A673 (cell line): ENCODE data around the gene VOPP1. TPM values are rescaled to one million over a fixed set of nuclear protein-coding genes. Genes with fewer than 3 reads are reported as not detected.

Experiments used
- BruUV-seq: library from RNA; stranded (reverse); fragments of 400-500 nt; replicated peaks from 2 replicates; lab custom pipeline; 2021; lab: Mats Ljungman, UMichigan
- CTCF ChIA-PET: fragments of 300-600 bp; sonication (Branson Sonifier 250); formaldehyde crosslinking; loops from one replicate; lab custom pipeline; 2022; ENCODE audit warnings: antibody characterized with exemption; lab: Charles Lee
- POLR2A ChIA-PET: fragments of 300-600 bp; sonication (Branson Sonifier 250); formaldehyde crosslinking; loops from one replicate; lab custom pipeline; 2022; ENCODE audit warnings: antibody characterized with exemption; ENCODE audit not compliant: low non-redundant PET; lab: Charles Lee
- DNase-seq: peaks from one replicate; pipeline ENCODE4 v3.0.0-alpha.2; 2015; ENCODE audit warnings: low spot score
- H3K27ac ChIP-seq: fragments of 200-600 bp; sonication (generic); 2 replicates; pipeline ENCODE4 v1.5.1; 2016; ENCODE audit warnings: mixed run types, low read depth, mild to moderate bottlenecking, mixed read lengths, antibody characterized with exemption, low read length; ENCODE audit not compliant: poor library complexity, severe bottlenecking
- H3K27me3 ChIP-seq: fragments of 200-600 bp; sonication (generic); replicated peaks from 2 replicates; pipeline ENCODE4 v1.6.1; 2017; ENCODE audit warnings: mixed run types, low read depth, mild to moderate bottlenecking, mixed read lengths, antibody characterized with exemption, low read length; ENCODE audit not compliant: insufficient read depth, poor library complexity
- H3K36me3 ChIP-seq: fragments of 200-600 bp; sonication (generic); 2 replicates; pipeline ENCODE4 v1.6.1; 2016; ENCODE audit warnings: mixed run types, mild to moderate bottlenecking, mixed read lengths, antibody characterized with exemption, low read length; ENCODE audit not compliant: insufficient read depth, poor library complexity, severe bottlenecking
- H3K4me1 ChIP-seq: fragments of 200-600 bp; sonication (generic); 2 replicates; pipeline ENCODE4 v1.6.1; 2017; ENCODE audit warnings: mixed run types, mild to moderate bottlenecking, mixed read lengths, antibody characterized with exemption, low read length; ENCODE audit not compliant: insufficient read depth, poor library complexity, severe bottlenecking
- H3K4me3 ChIP-seq: fragments of 200-600 bp; sonication (generic); 2 replicates; pipeline ENCODE4 v1.5.1; 2016; ENCODE audit warnings: low read depth, mixed run types, mild to moderate bottlenecking, mixed read lengths, low read length; ENCODE audit not compliant: poor library complexity, severe bottlenecking
- H3K9me3 ChIP-seq: fragments of 200-600 bp; sonication (generic); 2 replicates; pipeline ENCODE4 v1.6.1; 2016; ENCODE audit warnings: mixed run types, low read depth, mild to moderate bottlenecking, mixed read lengths, antibody characterized with exemption, low read length; ENCODE audit not compliant: poor library complexity, severe bottlenecking
- EZH2 ChIP-seq: fragments of 200-600 bp; sonication (generic); IDR thresholded peaks from 2 replicates; pipeline ENCODE4 v1.6.1; 2017; ENCODE audit warnings: borderline replicate concordance, low read depth, mild to moderate bottlenecking, mixed read lengths, antibody characterized with exemption, low read length; ENCODE audit not compliant: poor library complexity, severe bottlenecking
- intact Hi-C: fragments of 100-400 bp; cut with micrococcal nuclease; formaldehyde crosslinking; loops from one replicate; pipeline ENCODE4 v1.10.0; 2022; ENCODE audit not compliant: unreplicated experiment
- total RNA-seq: library from RNA; stranded (reverse); gene quantifications from 2 replicates; pipeline ENCODE4 v1.2.3, GENCODE V29; 2021
- TF ChIP-seq, protein P1 (sequence below): fragments of 300-800, 200-600 bp; sonication (generic); conservative IDR thresholded peaks from 2 replicates; pipeline ENCODE4 v1.5.1; 2017; ENCODE audit warnings: low read depth, mild to moderate bottlenecking, antibody characterized with exemption, low read length, moderate library complexity, mixed read lengths

Gene VOPP1
- total RNA-seq, 1 experiment from 2014 or later = 49.6 TPM

DNA sequence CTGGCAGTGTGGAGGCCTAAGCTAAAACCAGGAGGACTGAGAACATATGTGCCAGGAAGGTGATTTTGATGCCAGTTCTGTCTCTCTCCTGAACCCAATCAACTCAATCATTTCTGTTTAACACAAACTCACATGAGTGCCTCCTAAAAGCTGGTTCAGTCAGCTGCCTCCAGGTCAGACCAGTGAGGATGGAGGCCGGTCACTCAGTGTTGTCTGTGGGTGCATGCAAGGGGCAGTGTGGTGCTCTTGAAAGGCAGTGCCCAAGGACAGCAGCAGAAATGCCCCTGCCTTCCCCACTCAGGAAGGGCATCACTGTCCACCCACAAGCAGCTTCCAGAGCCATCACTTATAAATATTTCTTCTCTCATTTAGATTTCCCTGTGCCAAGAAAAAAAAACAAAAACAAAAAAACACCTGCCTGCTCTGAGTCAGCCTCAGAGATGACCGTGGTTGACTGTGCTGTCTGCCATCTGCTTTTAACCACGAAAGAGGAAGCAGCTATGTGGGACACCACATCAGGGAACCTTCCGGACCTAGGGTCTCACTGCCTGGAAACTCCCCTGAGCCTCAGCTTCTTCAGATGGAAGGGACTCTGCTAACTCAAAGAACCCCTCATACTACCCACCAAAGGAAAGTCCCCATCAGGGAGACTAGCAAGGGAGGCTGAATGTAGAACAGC lies 39.1 kb downstream of the VOPP1 start:
- no peaks in the 10 kb centered on the region for H3K27me3 ChIP-seq
- BruUV-seq = no TSS peak
- CTCF ChIA-PET = no interaction called here
- intact Hi-C loops = no loop called here
- no peaks in the 10 kb centered on the region for H3K9me3 ChIP-seq
- H3K4me1 ChIP-seq = peaks cover 25% of the 10 kb centered on the region
- no peaks in the 10 kb centered on the region for H3K36me3 ChIP-seq
- no peak overlapping the region for H3K4me3 ChIP-seq
- no peak for DNase-seq
- TF ChIP-seq, protein P1, sequence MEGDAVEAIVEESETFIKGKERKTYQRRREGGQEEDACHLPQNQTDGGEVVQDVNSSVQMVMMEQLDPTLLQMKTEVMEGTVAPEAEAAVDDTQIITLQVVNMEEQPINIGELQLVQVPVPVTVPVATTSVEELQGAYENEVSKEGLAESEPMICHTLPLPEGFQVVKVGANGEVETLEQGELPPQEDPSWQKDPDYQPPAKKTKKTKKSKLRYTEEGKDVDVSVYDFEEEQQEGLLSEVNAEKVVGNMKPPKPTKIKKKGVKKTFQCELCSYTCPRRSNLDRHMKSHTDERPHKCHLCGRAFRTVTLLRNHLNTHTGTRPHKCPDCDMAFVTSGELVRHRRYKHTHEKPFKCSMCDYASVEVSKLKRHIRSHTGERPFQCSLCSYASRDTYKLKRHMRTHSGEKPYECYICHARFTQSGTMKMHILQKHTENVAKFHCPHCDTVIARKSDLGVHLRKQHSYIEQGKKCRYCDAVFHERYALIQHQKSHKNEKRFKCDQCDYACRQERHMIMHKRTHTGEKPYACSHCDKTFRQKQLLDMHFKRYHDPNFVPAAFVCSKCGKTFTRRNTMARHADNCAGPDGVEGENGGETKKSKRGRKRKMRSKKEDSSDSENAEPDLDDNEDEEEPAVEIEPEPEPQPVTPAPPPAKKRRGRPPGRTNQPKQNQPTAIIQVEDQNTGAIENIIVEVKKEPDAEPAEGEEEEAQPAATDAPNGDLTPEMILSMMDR = no peak
- no peak for TF ChIP-seq EZH2
- POLR2A ChIA-PET = no interaction called here
- H3K27ac ChIP-seq = peak overlapping the region; percentile 1

DNA sequence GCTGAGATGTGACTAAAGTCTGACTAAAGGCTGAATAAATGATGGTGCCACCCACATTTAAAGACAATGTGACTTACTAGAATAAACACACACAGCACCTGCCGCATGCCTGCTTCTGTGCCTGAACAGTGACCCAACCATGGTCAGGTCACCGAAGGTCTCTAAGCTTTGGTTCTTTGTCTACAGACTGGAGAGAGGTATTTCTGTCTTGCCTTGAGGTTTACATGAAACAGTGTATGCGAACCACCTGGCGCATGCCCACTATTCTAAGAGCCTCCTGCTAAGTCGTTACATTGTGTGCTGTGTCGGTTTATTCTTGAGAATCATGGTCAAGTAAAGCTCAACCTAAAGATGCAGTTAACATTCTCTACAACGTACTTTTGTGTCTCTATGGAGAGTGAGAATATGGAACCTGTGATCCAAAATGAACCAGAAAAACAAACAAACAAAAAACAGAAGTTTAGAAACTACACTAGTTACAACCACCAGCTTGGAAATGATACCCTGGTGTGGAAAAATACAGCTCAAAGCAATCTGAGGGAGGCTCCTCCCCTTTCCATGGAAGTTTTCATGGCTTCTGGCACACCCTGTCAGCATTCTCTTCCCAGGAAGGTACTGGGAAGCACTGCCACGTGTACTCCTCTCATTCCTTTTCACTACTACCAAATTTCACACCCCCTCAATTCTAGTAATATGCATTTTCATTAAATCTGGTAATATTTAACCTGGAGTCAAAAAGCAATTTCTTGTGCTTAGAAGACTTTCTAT lies 40.0 kb downstream of the VOPP1 start:
- no peaks in the 10 kb centered on the region for H3K9me3 ChIP-seq
- CTCF ChIA-PET = no interaction called here
- TF ChIP-seq, protein P1 = no peak
- TF ChIP-seq EZH2 = no peak
- no TSS peak for BruUV-seq
- H3K4me3 ChIP-seq = no peak overlapping the region
- no peaks in the 10 kb centered on the region for H3K36me3 ChIP-seq
- peaks cover 27% of the 10 kb centered on the region for H3K4me1 ChIP-seq
- no peaks in the 10 kb centered on the region for H3K27me3 ChIP-seq
- DNase-seq = no peak
- intact Hi-C loops = no loop called here
- POLR2A ChIA-PET = interaction anchor here (0.6 kb wide), 2 partner anchors 489 to 723 kb away, joined by 4 to 14 read pairs; no protein-coding TSS in a partner anchor
- H3K27ac ChIP-seq = no peak overlapping the region

DNA sequence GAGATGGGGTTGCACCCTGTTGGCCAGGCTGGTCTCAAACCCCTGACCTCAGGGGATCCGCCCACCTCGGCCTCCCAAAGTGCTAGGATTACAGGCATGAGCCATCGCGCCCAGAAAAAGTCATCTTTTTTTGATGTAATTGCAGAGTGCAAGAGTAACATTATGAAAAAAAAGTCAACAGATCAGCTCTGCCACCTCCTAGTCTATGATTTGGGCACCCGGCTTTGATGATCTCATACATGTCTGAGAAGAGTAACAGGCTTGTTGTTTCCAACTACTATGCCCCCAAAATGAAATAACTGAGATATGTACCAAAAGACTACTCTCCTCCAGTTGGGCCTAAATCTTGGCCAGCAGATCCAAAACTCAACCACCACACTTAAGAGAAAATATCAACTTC lies 40.8 kb downstream of the VOPP1 start:
- TF ChIP-seq, protein P1 = no peak
- no peak for TF ChIP-seq EZH2
- BruUV-seq = no TSS peak
- DNase-seq = no peak
- POLR2A ChIA-PET = interaction anchor here (0.6 kb wide), 1 partner anchor 490 kb away, joined by 14 read pairs; no protein-coding TSS in a partner anchor
- CTCF ChIA-PET = no interaction called here
- H3K36me3 ChIP-seq = no peaks in the 10 kb centered on the region
- intact Hi-C loops = no loop called here
- H3K4me1 ChIP-seq = peaks cover 35% of the 10 kb centered on the region
- no peaks in the 10 kb centered on the region for H3K9me3 ChIP-seq
- no peak overlapping the region for H3K27ac ChIP-seq
- no peaks in the 10 kb centered on the region for H3K27me3 ChIP-seq
- no peak overlapping the region for H3K4me3 ChIP-seq
